K562 (cell line): Measurements from ENCODE around the gene SMAD4. TPM values are rescaled to one million over a fixed set of nuclear protein-coding genes. Genes with fewer than 3 reads are reported as not detected.

Experiments used
- CTCF ChIP-seq, 3 experiments: IDR thresholded peaks in 2 of 3; conservative IDR thresholded peaks in 1 of 3; 2 replicates each; pipeline ENCODE4 v1.5.1; 2011 to 2012; ENCODE audit warnings: low read length in 3 of 3, mild to moderate bottlenecking in 3 of 3, control low read depth in 2 of 3, improper control_type of control experiment in 1 of 3, inconsistent platforms in 1 of 3, low read depth in 1 of 3, mixed read lengths in 1 of 3, moderate library complexity in 1 of 3; ENCODE audit not compliant: insufficient read depth in 2 of 3
- ESRRA ChIP-seq: fragments of 450-650 bp; IDR thresholded peaks from 2 replicates; pipeline ENCODE4 v1.6.1; 2014; ENCODE audit warnings: low read depth, mild to moderate bottlenecking, moderate library complexity, borderline replicate concordance
- FUS ChIP-seq: fragments of 200-400 bp; formaldehyde crosslinking; optimal IDR thresholded peaks from 2 replicates; pipeline ENCODE3; 2017; ENCODE audit warnings: low read depth, low read length
- GTF2B ChIP-seq: IDR thresholded peaks from 2 replicates; pipeline ENCODE4 v1.6.1; 2011; ENCODE audit not compliant: insufficient read length; ENCODE audit errors: extremely low read depth
- IRF1 ChIP-seq: sonication (generic); formaldehyde crosslinking; IDR thresholded peaks from 2 replicates; pipeline ENCODE4 v1.8.0; 2022; ENCODE audit warnings: missing genetic modification reagents, mild to moderate bottlenecking, borderline replicate concordance
- MAZ ChIP-seq, 2 experiments: fragments of 450-650 bp in 1 of 2; sonication (generic) in 1 of 2; formaldehyde crosslinking; IDR thresholded peaks in 1 of 2; conservative IDR thresholded peaks in 1 of 2; 2 replicates each; pipeline versions ENCODE4 v1.4.0 to v1.5.0; 2020; ENCODE audit warnings: mild to moderate bottlenecking in 1 of 2, missing genetic modification reagents in 1 of 2
- MXI1 ChIP-seq: IDR thresholded peaks from 2 replicates; pipeline ENCODE4 v1.6.1; 2011; ENCODE audit warnings: low read depth, mild to moderate bottlenecking, improper control_type of control experiment, low read length
- MYNN ChIP-seq, 2 experiments: sonication (generic); formaldehyde crosslinking in 1 of 2; IDR thresholded peaks; 2 replicates each; pipeline versions ENCODE4 v1.5.0 to v1.6.1; 2016 to 2020; ENCODE audit warnings: antibody characterized with exemption in 1 of 2, missing genetic modification reagents in 1 of 2
- NKRF ChIP-seq: fragments of 450-650 bp; IDR thresholded peaks from 2 replicates; pipeline ENCODE4 v1.6.1; 2016; ENCODE audit warnings: borderline replicate concordance
- SMAD2 ChIP-seq: fragments of 150-350 bp; IDR thresholded peaks from 2 replicates; pipeline ENCODE4 v1.6.1; 2014; ENCODE audit warnings: low read depth, mild to moderate bottlenecking, low read length
- SMARCA4 ChIP-seq: fragments of 450-650 bp; IDR thresholded peaks from 2 replicates; pipeline ENCODE4 v1.6.1; 2016
- ZMIZ1 ChIP-seq, 2 experiments: fragments of 150-350 bp in 1 of 2; IDR thresholded peaks; 2 replicates each; pipeline ENCODE4 v1.6.1; 2012 to 2016; ENCODE audit warnings: low read depth in 2 of 2, low read length in 2 of 2, mild to moderate bottlenecking in 1 of 2, moderate library complexity in 1 of 2
- polyA plus RNA-seq, 8 experiments: library from polyadenylated mRNA; depleted of rRNA in 4 of 8; stranded (reverse) in 5 of 8; unstranded in 3 of 8; fragments of >200 nt; fragmentation: Nextera tagmentation in 2 of 8; fragmentation: Illumina TruSeq in 1 of 8; extraction: Ambion mirVana in 2 of 8; extraction: Trizol in 1 of 8; gene quantifications; 2 replicates each; pipeline versions ENCODE4 v1.2.1 to v1.2.3, GENCODE V29; 2011 to 2014; ENCODE audit warnings: inconsistent platforms in 1 of 8, missing spikeins in 1 of 8
- total RNA-seq, 7 experiments: library from RNA; depleted of rRNA in 6 of 7; stranded (reverse); fragments of >200 nt in 6 of 7; fragmentation: Illumina TruSeq in 2 of 7; extraction: Trizol in 2 of 7; gene quantifications; 2 replicates each; pipeline versions ENCODE4 v1.2.1 to v1.2.3, GENCODE V29; 2011 to 2021; ENCODE audit warnings: low replicate concordance in 1 of 7

SMAD4 gene
- total and polyA plus RNA-seq, 9 of the 15 experiments (the other 6 are each of a cell fraction or from before 2014, with no cell fraction given), result 5.7 to 55.0 (median 39.4) TPM

- TF ChIP-seq MYNN (IDR thresholded peaks at IDR 0.05) (no peak), MYNN (CRISPR knock-in tag; IDR thresholded peaks at IDR 0.05) (no peak), MXI1 (no peak), SMARCA4 (peak; percentile 50; the same call in 1 of the 2 replicates), MAZ (CRISPR knock-in tag; conservative IDR thresholded peaks at IDR 0.05 in 1 of 2, IDR thresholded peaks at IDR 0.05 in 1 of 2) (0 out of 4 replicates have a peak, but pooled peaks of 1 of the 2 experiments have one; percentile 15), IRF1 (CRISPR knock-in tag) (no peak), NKRF (no peak), GTF2B (no peak), FUS (no peak), ZMIZ1 (IDR thresholded peaks at IDR 0.05; ENCODE audit: low read depth in 2 of 2, low read length in 2 of 2) (peak in 1 of 2 experiments; percentile 76; a peak in 2 of 4 replicates), SMAD2 (no peak), CTCF (IDR thresholded peaks at IDR 0.05 in 2 of 3, conservative IDR thresholded peaks at IDR 0.05 in 1 of 3; ENCODE audit: insufficient read depth in 2 of 3, low read depth in 1 of 3, low read length in 3 of 3) (0 out of 6 replicates have a peak, but pooled peaks of 1 of the 3 experiments have one; percentile 10), ESRRA (peak; percentile 60)
Observed at GRCh38 chr18:51006948-51007789, 22.8 kb upstream of the SMAD4 start (continued).
